Measurements from ENCODE around the gene RPH3AL.
"Not testable (repeated sequence)": the region's sequence is repeated elsewhere in the genome, so short reads cannot be mapped to it uniquely, and the experiment has no call there.

The RPH3AL gene

GRCh38 chr17:282000-282911 is 70.4 kb downstream of the RPH3AL start:
- no peak for DNase-seq (ENCODE audit: low read depth in 2 of 2)

- DNase-seq (ENCODE audit: low read depth in 2 of 2), result no peak
Observed at GRCh38 chr17:281365-281999, 71.1 kb downstream of the RPH3AL start.

GRCh38 chr17:280901-281300 is 71.7 kb downstream of the RPH3AL start:
- no peak for DNase-seq (ENCODE audit: low read depth in 2 of 2)

GRCh38 chr17:280216-280615 is 72.4 kb downstream of the RPH3AL start:
- DNase-seq (ENCODE audit: low read depth in 2 of 2), result no peak

GRCh38 chr17:279776-280175 is 72.8 kb downstream of the RPH3AL start:
- DNase-seq (ENCODE audit: low read depth in 2 of 2), result no peak

GRCh38 chr17:279331-279730 is 73.3 kb downstream of the RPH3AL start:
- DNase-seq (ENCODE audit: low read depth in 2 of 2), result no peak

- DNase-seq (ENCODE audit: low read depth in 2 of 2), result no peak
Observed at GRCh38 chr17:278676-279059, 73.9 kb downstream of the RPH3AL start.

GRCh38 chr17:278055-278675 is 74.4 kb downstream of the RPH3AL start:
- DNase-seq (ENCODE audit: low read depth in 2 of 2), result no peak

- DNase-seq (ENCODE audit: low read depth in 2 of 2), result no peak
Observed at GRCh38 chr17:274902-275301, 77.7 kb downstream of the RPH3AL start.

GRCh38 chr17:273981-274832 is 78.4 kb downstream of the RPH3AL start:
- DNase-seq (ENCODE audit: low read depth in 2 of 2), result no peak

- DNase-seq (ENCODE audit: low read depth in 2 of 2), result not testable (repeated sequence)
Observed at GRCh38 chr17:272856-273255, 79.8 kb downstream of the RPH3AL start.

- DNase-seq (ENCODE audit: low read depth in 2 of 2), result not testable (repeated sequence)
Observed at GRCh38 chr17:271928-272623, 80.5 kb downstream of the RPH3AL start.

- DNase-seq (ENCODE audit: low read depth in 2 of 2), result no peak
Observed at GRCh38 chr17:269616-270514, 82.7 kb downstream of the RPH3AL start.

- no peak for DNase-seq (ENCODE audit: low read depth in 2 of 2)
Observed at GRCh38 chr17:266701-267667, 85.6 kb downstream of the RPH3AL start.

- DNase-seq (ENCODE audit: low read depth in 2 of 2), result no peak
Observed at GRCh38 chr17:266219-266618, 86.4 kb downstream of the RPH3AL start.

GRCh38 chr17:265718-266117 is 86.9 kb downstream of the RPH3AL start:
- DNase-seq (ENCODE audit: low read depth in 2 of 2), result no peak

GRCh38 chr17:263773-264172 is 88.8 kb downstream of the RPH3AL start:
- DNase-seq (ENCODE audit: low read depth in 2 of 2), result no peak

GRCh38 chr17:263271-263670 is 89.3 kb downstream of the RPH3AL start:
- no peak for DNase-seq (ENCODE audit: low read depth in 2 of 2)

GRCh38 chr17:261635-262034 is 91.0 kb downstream of the RPH3AL start:
- DNase-seq (ENCODE audit: low read depth in 2 of 2), result no peak

Data from activated CD8-positive, alpha-beta memory T cell treated with anti-CD3 and anti-CD28 coated beads for 4 hours (primary cell).